Choroid plexus epithelial cell (primary cell): ENCODE data around the gene BRF1.

Source experiments
- DNase-seq: peaks from one replicate; pipeline ENCODE4 v3.0.0-alpha.2; 2010; ENCODE audit warnings: low read depth
- H3K4me3 ChIP-seq: 2 replicates; pipeline ENCODE4 v1.5.1; 2011; ENCODE audit warnings: low read depth, mild to moderate bottlenecking, control low read depth, low read length, moderate library complexity
- CTCF ChIP-seq: conservative IDR thresholded peaks from 2 replicates; pipeline ENCODE4 v1.5.1; 2011; ENCODE audit warnings: low read depth, mild to moderate bottlenecking, control low read depth, inconsistent platforms, low read length, moderate library complexity

BRF1 gene

GRCh38 chr14:105240811-105241576 is 59.8 kb downstream of the BRF1 start:
- no peak for DNase-seq

GRCh38 chr14:105229099-105229655 is 71.6 kb downstream of the BRF1 start:
- no peak for TF ChIP-seq CTCF
- DNase-seq, result no peak
- no peak overlapping the region for H3K4me3 ChIP-seq

More at GRCh38 chr14:105240811-105241576, 59.8 kb downstream of the BRF1 start:
- H3K4me3 ChIP-seq, result no peak overlapping the region
- TF ChIP-seq CTCF, result no peak

GRCh38 chr14:105228562-105228961 is 72.2 kb downstream of the BRF1 start:
- no peak for DNase-seq
- no peak overlapping the region for H3K4me3 ChIP-seq
- no peak for TF ChIP-seq CTCF

GRCh38 chr14:105227346-105227745 is 73.5 kb downstream of the BRF1 start:
- no peak for TF ChIP-seq CTCF
- H3K4me3 ChIP-seq, result no peak overlapping the region
- DNase-seq, result no peak

GRCh38 chr14:105226198-105226597 is 74.6 kb downstream of the BRF1 start:
- TF ChIP-seq CTCF, result no peak
- DNase-seq, result no peak
- no peak overlapping the region for H3K4me3 ChIP-seq

- H3K4me3 ChIP-seq, result no peak overlapping the region
- TF ChIP-seq CTCF, result no peak
- no peak for DNase-seq
These were observed 75.8 kb downstream of the BRF1 start for GRCh38 chr14:105224845-105225570.
